ENCODE measurements around the gene IL15. TPM values are rescaled to one million over a fixed set of nuclear protein-coding genes. Genes with fewer than 3 reads are reported as not detected.

The IL15 gene
- total and polyA plus RNA-seq, 2 of the 8 experiments (the other 6 are each of a cell fraction or from before 2014, with no cell fraction given), result 0.30 to 0.61 TPM

- Histone ChIP-seq H3K27ac (ENCODE audit: low read depth, low read length) (no peak overlapping the region), H2AK5ac (ENCODE audit: low read depth, low read length) (no peak overlapping the region), H3K56ac (replicated peaks; ENCODE audit: insufficient read length, low read depth, low read length) (no peak overlapping the region), H3K14ac (ENCODE audit: insufficient read length) (no peak overlapping the region), H2AFZ (ENCODE audit: low read length) (no peak overlapping the region), H2BK12ac (ENCODE audit: low read depth, low read length) (no peak overlapping the region), H3K18ac (ENCODE audit: extremely low read depth, low read length) (no peak overlapping the region), H3K4me2 (ENCODE audit: insufficient read depth in 1 of 2, low read depth in 2 of 2, low read length in 2 of 2) (no peak overlapping the region), H3K4me3 (ENCODE audit: extremely low read depth in 1 of 4, insufficient read depth in 2 of 4, low read depth in 3 of 4, low read length in 4 of 4) (no peak overlapping the region), H4K5ac (ENCODE audit: insufficient read length, low read depth, low read length) (no peak overlapping the region), H2BK15ac (ENCODE audit: low read length) (no peak overlapping the region), H3K79me2 (ENCODE audit: control insufficient read depth in 1 of 2, insufficient read depth in 2 of 2, low read length in 2 of 2) (no peaks in the 10 kb centered on the region), H2BK5ac (ENCODE audit: low read depth, low read length) (no peak overlapping the region), H3K27me3 (replicated peaks in 1 of 4; ENCODE audit: control insufficient read depth in 3 of 4, extremely low read depth in 1 of 4, insufficient read depth in 3 of 4, low read length in 3 of 4) (no peaks in the 10 kb centered on the region), H3K79me1 (ENCODE audit: low read depth, low read length) (no peaks in the 10 kb centered on the region), H2BK120ac (replicated peaks; ENCODE audit: low read depth, low read length) (no peak overlapping the region), H3K23ac (ENCODE audit: insufficient read length) (no peak overlapping the region), H2BK20ac (ENCODE audit: low read length) (no peak overlapping the region), H3K23me2 (ENCODE audit: low read depth, low read length) (no peaks in the 10 kb centered on the region), H3K4me1 (replicated peaks in 1 of 4; ENCODE audit: control insufficient read depth in 3 of 4, insufficient read depth in 4 of 4, low read length in 3 of 4) (no peaks in the 10 kb centered on the region), H3K9ac (replicated peaks in 1 of 4; ENCODE audit: extremely low read depth in 1 of 4, low read depth in 3 of 4, low read length in 3 of 4) (no peak overlapping the region), H3K4ac (replicated peaks; ENCODE audit: insufficient read length, low read depth, low read length) (no peak overlapping the region), H4K8ac (ENCODE audit: extremely low read depth, insufficient read depth, low read length) (no peak overlapping the region), H4K20me1 (replicated peaks in 1 of 2; ENCODE audit: control insufficient read depth in 1 of 2, insufficient read depth in 2 of 2, low read length in 2 of 2) (no peaks in the 10 kb centered on the region), H3K36me3 (ENCODE audit: control insufficient read depth in 2 of 4, insufficient read depth in 4 of 4, low read length in 3 of 4) (no peaks in the 10 kb centered on the region), H4K91ac (replicated peaks; ENCODE audit: insufficient read length, low read length) (no peak overlapping the region), H3K9me3 (ENCODE audit: insufficient read depth in 2 of 2, low read depth in 1 of 2, low read length in 1 of 2) (no peaks in the 10 kb centered on the region)
- 97% methylated on average over 5 of the region's 5 CpGs; no CpG with 5 or more reads in 1 of the 2 experiments for WGBS, 2 experiments (ENCODE audit: extremely low coverage in 1 of 2, insufficient coverage in 1 of 2, insufficient read length in 1 of 2, insufficient replicate concordance in 2 of 2, low coverage in 1 of 2, low lambda C conversion rate in 2 of 2, missing lambda C conversion rate in 1 of 2)
- DNase-seq (ENCODE audit: low read depth in 1 of 2, low spot score in 2 of 2) (no peak), FAIRE-seq (no peak)
- ChIA-PET CTCF (ENCODE audit: partially characterized antibody) (interaction anchor here (0.6 to 1.5 kb wide), 3 partner anchors 74 to 357 kb away, joined by 3 to 5 read pairs (median 4); no protein-coding TSS in a partner anchor), POLR2A (ENCODE audit: partially characterized antibody) (no interaction called here)
- no peak for TF ChIP-seq NANOG (IDR thresholded peaks at IDR 0.05; ENCODE audit: insufficient read depth, low read depth, low read length, poor library complexity, severe bottlenecking)
- TF ChIP-seq CTCF (IDR thresholded peaks at IDR 0.05; ENCODE audit: control extremely low read depth in 1 of 3, insufficient read depth in 1 of 3, low read depth in 1 of 3, low read length in 3 of 3), result peak in 2 of 3 experiments; percentile 14 to 16; a peak in 2 of 4 replicates
- peak; percentile 36 to 49 for TF ChIP-seq RAD21 (IDR thresholded peaks at IDR 0.05 in 1 of 2, conservative IDR thresholded peaks at IDR 0.05 in 1 of 2; ENCODE audit: low read depth in 2 of 2, low read length in 2 of 2)
- no peak for TF ChIP-seq EGR1 (IDR thresholded peaks at IDR 0.05; ENCODE audit: borderline replicate concordance, low read depth, low read length)
These were observed 21.3 kb downstream of the IL15 start for GRCh38 chr4:141657550-141658250.

Measured in H1 (cell line).